Activated CD8-positive, alpha-beta memory T cell treated with anti-CD3 and anti-CD28 coated beads, Interleukin-2, amount 50 U/mL, for 48 hours (primary cell): ENCODE data around the gene LRBA.

Experiments
- DNase-seq: peaks from one replicate; pipeline ENCODE4 v3.0.0-alpha.2; 2020

The LRBA gene

DNA sequence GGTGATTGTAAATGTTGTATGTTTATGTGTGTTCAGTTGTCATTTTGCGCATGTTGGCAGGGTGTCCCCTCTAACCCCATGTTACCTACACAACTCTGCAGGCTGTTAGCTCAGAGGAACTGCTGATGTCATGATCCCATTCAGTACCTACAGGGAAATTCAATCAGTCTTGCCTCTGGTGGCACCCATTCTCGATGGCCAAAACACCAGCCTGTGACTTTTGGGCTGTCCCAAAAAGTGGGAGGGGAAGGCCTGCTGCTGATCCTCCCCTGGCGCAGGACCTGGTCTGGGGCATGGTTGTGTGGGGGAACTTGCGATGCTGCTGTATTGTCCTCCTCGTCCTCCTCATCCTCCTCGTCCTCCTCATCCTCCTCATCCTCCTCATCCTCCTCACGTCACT, 762.3 kb downstream of the LRBA start:
- no peak for DNase-seq

DNA sequence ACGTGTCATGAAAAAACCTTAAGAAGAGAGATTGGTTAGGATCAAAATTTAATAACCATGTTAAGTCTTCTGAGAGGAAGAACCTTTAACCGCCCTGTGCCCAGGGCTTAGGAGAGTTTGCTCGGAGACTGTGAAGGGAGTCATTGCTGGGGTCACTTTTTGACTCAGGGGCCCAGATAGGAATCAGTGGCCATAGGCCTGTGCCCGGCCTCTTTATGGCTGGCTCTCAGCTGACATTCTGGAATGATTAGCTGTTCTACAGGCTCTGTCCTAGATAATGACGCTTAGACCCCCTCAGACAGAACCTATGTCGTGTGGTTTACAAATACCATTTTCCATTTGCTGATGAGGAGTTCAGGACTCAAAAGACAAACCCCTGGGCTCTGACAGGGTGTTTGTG, 762.8 kb downstream of the LRBA start:
- no peak for DNase-seq

DNA sequence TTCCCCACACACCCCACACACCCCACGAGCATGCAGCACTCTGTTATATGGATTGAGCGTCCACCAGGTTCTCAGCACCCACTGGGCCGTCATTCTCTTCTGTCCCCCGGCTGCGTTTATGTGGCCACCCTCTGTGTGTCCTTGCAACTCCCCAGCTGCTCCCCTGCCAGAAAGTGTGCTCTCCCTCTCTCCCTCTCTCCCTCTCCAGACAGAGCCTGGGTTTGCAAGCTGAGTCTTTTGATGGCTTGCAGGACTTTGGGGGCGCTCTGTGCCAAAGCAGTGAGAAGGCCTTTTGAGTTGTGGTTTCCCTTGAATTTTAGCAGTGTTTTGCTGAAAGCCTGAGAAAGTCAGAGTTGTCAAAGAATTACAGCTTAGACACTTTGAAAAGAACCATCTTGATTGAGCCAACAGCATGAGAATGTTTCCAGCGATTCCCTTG, 763.3 kb downstream of the LRBA start:
- no peak for DNase-seq

DNA sequence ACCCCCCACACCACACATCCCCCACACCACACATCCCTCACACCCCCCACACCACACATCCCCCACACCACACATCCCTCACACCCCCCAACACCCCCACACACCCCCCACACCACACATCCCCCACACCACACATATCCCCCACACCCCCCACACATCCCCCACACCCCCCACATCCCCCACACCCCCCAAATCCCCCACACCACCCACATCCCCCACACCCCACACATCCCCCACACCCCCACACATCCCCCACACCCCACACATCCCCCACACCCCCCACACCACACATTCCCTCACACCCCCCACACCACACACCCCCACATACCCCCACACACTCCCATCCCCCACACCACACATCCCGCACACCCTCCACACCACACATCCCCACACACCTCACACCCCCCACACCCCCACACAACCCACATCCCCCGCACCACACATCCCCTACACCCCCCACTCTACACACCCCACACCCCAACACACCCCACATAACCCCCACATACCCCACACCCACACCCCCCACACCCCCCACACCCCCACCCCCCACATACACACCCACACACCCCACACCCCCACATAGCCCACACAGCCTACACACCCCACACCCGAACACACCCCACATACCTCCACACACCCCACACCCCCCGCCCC, 764.0 kb downstream of the LRBA start:
- no peak for DNase-seq

DNA sequence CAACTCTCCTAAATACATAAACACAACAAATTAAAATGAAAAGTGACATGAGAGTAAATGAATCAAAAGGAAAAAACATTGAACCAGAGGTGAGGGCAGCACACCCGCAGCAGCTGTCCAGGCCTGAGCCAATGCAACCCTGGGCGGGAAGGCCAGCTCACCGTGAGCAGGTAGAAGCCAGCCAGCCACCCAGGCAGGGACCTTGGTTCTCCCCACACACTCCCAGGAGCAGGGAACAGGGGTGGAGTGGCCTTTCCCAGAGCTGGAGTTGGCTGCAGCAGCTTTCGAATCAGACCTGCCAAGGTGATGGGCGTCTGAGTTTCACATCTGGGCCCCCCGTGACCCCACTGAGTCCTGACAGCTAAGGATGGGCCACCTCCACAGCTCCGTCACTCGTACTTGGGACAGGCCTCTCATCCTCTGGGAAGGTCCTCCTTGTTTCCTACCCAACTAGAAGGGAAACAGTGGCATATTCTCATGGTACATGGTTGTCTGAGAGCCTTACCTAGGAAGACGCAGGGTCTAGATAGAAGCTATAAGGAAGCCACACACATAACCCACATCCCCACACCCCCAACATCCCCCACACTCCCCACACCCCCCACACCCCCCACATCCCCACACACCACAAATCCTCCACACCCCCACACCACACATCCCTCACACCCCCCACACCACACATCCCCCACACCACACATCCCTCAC, 764.6 kb downstream of the LRBA start:
- no peak for DNase-seq

DNA sequence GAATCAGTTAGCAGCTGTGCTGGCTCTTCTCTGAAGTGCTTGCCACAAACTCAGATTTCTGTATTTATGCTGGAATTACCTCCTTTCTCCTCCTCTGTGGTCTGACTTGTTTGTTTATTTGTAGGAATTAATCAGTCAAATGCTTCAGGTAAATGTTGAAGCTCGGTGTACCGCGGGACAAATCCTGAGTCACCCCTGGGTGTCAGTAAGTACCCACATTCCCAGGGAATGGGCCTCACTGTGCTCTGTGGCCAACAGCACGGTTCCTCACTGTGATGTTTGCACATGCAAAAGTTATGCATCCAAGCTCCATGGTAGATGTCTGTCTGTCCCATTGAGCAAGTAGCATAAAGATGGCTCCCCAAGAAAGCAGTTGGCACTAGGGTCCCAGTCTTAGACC, 766.9 kb downstream of the LRBA start:
- no peak for DNase-seq

DNA sequence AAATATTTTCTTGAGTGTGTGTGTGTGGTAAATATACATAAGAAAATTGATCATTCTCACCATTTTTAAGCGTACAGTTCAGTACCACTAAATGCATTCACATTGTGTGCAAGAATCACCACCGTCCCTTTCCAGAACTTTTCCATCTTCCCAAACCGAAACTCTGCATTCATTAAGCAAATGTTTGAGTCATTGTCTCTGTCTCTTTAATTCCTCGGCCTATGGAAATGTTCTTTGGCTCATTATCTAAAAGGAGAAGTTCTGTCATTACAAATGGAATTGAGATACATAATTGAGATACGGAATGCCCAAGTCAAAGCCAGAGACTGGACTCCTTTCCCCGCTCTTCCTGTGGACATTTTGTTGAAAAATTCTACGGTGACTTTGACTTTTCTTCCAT, 767.9 kb downstream of the LRBA start:
- no peak for DNase-seq

DNA sequence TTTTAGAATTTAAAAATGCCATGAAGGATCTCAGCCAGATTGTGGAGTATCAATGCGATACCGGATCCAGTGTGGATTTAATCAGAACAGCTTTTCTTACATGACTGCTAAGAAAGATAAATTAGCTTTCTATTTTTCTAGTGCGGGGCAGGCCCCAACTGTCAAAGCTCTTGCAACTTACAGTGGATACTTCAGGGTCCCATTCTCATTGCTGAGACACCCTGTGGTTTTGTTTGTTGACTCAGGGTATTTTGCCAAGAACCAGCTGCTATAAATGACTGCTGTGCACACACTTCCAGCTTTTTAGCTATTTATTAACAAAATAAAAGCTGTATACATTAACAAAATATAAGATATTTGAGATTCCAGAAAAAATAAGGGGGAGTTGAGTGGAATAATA, 770.5 kb downstream of the LRBA start:
- DNase-seq: no peak

DNA sequence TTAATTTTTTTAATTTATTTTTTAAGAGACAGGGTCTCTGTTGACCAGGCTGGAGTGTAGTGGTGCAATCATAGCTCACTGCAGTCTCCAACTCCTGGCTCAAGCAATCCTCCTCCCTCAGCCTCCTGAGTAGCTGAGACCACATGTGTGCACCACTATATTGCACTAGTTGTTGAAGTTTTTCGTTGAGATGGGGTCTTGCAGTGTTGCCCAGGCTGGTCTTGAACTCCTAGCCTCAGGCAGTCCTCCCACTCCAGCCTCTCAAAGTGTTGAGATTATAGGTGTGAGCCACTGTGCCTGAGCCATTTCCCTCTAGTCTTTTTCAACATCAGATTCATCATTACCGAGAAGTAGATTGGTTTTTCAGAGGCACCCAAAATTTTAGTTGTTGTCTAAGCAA, 771.2 kb downstream of the LRBA start:
- no peak for DNase-seq

DNA sequence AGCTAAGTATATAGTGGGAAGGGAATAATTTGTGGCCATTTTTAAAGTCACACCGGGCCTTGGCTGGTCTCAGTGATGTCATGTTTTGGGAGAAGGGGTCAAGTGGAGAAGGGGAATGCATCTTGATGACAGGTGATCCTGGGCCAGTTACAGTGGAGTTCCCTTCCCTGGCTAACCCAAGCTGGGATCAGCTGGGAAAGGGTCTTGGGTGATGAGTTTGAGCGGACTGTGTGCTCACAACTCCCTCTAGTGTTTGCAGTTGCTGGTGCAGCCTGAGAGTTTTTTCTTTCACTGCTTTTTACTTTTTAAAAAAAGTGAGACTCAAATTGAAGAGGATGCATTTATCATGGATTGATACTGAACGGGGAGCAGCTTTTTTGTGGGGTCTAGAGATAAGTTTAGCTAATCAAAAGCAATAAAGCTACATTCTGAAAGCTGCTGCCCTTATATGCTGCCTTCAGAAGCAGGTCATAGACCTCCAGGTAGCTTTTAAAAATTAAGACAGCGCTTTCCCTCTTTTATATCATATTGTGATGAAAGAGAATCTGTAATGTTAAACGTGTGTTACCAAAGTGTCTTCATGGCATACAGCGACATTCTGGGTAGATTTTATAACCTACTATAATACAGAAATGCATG, 772.1 kb downstream of the LRBA start:
- DNase-seq: no peak

DNA sequence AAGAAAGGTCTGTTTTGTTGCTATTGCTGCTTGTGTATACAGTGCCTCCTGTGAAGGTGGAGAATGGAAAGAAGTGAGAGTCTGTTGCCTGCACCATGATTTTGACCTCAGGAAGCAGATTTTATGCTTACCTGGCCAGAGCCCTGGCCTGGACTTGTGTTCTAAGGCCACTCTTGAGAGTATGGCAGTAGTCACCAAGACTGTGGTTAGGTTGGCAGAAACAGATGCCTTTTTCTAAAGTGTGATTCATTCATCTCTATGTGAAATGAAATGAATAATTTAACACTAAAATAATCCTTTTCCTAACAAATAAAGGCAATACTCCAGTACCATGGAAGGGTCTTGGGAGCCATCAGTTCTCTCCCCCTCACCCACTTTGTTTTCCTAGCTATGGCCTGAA, 775.1 kb downstream of the LRBA start:
- DNase-seq: no peak

DNA sequence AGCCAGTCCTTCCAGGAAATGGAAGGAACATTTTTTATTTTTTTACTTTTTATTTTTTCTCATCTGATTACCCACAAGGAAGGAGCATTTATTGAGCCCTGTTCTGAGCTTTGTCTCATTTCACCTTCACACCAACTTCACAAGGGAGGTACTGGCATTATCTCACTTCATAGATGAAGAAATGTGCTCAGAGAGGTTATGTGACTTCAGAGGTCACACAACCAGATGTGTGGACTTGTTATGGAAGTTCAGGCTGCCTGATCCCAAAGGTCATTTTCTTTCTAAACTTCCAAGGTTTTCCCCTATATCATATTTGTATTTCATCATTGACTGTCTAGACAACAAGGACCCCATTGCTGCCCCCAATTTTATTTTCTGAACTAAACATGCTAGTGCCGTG, 776.5 kb downstream of the LRBA start:
- no peak for DNase-seq

DNA sequence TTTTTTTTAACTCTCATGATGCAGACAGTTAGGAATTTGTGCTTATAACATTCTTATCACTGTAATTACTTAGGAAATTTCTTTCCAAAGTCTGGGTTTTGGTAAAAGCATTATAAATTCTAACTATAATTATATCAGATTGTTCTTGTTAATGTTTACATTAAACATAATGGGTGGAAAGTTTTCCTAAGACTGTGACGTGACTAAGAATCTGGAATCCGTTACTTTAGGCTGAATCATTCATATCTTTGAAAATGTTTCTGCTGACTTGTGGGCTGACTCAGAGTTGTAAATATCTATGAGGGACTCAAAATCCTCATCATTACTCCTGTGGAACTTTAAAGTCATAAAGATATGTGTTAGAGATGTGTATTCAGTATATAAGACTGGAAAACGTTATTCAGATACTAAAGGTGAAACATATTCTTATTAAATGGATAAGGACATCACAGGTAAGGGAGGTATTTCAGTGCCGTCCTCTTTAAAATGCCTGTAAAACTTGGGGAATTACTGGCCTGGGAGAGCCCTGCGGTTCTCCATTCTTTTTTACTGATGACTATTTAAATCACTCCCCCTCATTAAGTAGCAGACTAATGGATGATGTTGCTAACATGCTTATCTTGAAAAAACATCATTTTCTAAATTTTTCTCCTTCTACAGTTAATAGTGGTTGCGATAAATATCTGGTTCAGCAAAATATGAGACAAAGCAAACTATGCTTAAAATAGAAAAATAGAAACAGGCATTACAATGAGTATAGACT, 777.8 kb downstream of the LRBA start:
- no peak for DNase-seq

DNA sequence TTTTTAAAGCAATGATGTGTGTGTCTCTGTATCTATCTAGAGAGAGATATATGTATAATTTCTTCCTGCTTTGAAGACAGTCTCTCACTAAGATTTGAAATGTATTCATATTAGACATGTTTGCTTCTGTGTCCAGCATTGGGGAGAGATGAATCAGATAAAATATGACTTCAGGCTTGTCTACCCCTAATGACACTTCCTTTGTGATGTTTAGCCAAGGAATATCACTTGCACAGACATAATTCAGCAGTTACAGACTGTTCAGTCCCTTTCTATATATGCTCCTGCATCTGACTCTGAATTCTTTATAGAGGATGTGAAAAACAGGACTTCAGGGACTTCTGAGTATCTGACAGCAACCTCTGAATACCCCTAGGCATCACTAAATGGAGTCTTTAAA, 778.5 kb downstream of the LRBA start:
- DNase-seq: no peak

DNA sequence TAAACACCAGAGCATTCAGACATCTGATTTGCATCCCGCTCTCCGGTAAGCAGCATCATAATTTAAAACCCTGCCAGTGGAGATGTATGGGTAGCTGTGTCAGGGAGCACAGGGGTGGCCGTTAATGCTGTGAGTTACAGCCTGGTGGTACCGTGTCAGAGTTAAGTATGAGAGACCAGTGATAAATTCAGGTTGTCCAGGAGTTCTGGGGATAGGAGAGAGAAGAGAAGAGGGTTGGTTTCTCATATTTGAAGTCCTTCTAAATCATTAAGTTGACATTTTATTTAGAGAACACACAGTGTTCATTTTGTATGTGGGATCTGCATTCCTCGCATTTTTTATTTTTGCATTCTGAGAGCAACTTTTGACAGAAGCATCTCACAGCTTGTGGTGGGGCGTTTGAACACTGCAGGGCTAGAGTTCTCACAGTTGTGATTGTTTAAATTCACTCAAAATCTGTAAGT, 779.2 kb downstream of the LRBA start:
- DNase-seq: no peak

DNA sequence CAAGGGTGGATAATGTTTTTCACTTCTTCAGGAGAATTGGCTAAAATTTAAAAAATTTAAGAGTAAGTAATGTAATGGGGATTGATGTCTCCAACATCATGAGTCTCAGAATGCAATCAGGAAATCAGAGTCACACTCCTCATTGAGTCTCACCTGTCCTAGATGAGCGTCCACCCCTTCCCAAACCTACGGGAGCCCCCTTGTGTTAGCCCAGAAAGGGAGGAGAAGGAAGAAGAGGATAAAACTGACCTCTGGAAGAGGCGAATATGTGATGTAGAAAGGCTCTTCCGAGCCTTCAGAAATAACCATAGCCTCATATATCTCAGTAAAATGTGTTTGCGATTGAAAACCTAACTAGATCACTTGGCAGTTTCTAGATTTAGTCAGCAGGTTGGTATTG, 779.8 kb downstream of the LRBA start:
- DNase-seq: no peak

DNA sequence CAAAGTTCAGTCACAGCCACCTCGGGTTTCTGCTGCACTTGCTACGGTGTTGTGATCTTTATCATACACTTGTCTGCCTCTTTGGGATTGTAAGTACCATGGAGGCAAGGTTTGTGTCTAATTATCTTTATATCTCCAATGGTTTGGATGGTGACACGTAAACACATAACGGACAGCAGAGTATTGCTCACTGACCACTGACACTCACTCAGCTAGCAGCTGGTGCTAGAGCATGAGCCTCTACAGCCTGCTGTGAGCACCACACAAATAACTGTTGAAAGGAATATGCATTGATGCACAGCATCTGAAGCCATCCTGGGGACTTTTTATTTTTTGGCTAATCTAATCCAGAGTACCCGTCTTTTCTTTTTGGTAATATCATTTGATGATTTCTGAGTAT, 780.8 kb downstream of the LRBA start:
- no peak for DNase-seq

DNA sequence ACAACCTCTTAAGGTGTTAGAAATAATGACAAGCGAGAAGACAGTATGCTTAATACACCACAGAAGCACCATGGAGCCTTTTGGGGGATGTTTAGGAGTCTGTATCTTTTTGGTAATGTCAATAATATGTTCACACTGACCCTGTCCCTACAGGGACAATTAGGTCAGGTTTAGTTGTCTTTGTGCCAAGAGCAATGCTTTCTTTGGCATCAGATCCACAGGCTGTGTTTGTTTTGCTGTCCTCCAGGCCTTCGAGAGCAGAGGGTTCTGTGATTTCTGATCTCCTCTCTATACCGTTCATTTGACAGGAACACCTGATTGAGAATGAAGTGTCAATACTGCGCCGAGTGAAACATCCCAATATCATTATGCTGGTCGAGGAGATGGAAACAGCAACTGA, 783.1 kb downstream of the LRBA start:
- no peak for DNase-seq

DNA sequence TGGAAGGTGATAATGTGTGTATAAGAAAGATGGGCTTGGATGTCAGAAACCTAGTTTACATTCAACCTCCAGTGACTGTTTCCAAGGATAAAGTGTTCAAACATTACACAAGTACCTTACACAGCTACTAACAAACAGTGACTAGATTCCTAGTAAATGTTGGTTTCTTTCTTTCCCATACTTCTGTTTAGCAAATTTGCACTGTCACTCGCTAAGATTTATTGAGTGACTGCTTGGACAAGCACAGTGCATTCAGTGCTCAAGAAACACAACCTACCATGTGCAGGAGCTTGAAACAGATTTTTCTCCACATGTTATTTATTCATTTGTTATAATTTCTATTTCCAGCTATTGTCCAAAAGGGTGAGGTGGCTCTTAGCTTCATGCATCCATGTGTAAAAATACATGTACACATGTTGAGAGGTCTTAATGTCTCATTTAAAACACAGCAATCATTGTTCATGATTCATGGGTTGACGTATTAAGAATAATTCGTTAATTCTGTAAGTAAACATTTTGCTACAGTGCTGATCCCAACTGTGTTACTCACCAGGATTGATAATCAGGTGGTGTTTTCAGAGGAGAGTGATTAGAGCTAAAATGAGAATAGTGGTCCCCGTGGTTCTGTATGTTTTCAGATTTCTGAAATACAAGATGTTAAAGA, 783.8 kb downstream of the LRBA start:
- no peak for DNase-seq

DNA sequence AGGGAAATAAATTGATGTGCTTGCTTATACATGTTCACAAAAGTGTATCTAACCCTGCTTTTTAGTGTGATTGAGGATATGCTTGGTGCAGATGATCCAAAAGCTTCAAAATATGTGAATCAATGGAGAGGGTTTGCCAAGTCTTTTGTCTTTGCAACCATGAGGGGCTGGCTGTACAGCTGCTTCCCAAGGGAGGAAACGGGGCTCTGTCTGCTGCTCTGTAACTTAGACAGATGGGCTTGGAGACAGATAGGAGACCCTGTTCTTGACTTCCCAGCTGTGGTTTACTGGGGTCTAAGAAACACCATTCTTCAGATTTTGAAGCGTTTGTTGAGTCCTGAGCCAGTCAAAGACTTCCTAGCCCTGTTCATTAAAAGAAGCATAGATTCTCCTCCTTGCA, 784.5 kb downstream of the LRBA start:
- DNase-seq: no peak

DNA sequence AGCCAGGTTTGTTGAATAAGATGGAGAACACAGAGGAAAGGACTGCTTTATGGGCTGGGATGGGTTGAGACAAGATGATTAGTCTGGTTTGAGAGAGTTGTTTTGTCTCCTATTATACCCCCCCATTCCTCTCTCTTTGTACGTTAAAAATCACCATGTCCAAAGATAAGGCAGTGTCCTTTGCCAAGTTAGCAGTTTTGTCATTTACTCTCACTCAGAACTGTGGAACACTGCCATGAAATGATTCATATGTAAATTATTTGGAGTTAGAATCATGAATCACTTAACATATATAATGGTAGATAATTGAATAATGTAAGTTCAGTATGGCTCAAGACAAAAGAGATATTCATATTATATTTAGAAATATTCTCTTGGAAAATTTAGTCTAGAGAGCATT, 785.6 kb downstream of the LRBA start:
- DNase-seq: no peak

DNA sequence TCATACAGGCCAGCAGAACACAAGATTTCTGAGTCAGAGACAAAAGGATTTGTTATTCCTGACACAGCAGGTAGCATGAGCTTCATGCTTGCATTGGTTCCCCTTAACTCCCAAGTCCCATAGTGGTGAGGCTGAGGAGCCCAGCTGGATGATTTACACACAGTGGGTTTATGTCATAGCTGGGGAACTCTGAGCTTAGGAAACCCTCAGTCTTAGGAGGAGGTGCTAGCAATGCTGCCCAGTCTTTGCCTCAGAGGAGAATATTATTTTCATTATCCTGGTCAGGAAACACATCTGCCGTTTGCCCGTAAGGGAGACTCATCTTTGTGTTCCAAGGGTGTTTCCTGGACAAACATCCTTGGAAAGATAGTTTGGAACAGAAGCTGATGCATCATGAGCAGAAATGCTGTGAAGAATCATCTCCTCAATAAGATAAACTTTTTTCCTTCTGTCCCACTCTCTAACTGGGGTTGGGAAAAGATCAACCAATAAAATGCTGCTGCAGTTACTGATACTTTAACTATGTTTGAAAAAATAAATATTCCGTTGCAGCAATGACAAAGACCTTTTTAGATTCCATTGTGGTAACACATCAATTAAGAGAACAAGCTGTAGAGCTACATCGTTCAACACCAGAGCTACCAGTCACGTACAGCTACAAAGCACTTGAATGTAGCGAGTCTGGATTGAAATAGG, 790.0 kb downstream of the LRBA start:
- DNase-seq: no peak
